PC-3 (cell line): ENCODE data around the gene DNAJC6.

Experiments used
- CTCF ChIP-seq: fragments of 300-600 bp; sonication (generic); conservative IDR thresholded peaks from 2 replicates; pipeline ENCODE4 v1.5.1; 2017; ENCODE audit warnings: antibody characterized with exemption, low read depth, mild to moderate bottlenecking, low read length
- EZH2 ChIP-seq: fragments of 300-600 bp; sonication (generic); IDR thresholded peaks from one replicate; pipeline ENCODE4 v1.6.1; 2017; ENCODE audit warnings: antibody characterized with exemption, mild to moderate bottlenecking, low read length; ENCODE audit not compliant: unreplicated experiment

DNA sequence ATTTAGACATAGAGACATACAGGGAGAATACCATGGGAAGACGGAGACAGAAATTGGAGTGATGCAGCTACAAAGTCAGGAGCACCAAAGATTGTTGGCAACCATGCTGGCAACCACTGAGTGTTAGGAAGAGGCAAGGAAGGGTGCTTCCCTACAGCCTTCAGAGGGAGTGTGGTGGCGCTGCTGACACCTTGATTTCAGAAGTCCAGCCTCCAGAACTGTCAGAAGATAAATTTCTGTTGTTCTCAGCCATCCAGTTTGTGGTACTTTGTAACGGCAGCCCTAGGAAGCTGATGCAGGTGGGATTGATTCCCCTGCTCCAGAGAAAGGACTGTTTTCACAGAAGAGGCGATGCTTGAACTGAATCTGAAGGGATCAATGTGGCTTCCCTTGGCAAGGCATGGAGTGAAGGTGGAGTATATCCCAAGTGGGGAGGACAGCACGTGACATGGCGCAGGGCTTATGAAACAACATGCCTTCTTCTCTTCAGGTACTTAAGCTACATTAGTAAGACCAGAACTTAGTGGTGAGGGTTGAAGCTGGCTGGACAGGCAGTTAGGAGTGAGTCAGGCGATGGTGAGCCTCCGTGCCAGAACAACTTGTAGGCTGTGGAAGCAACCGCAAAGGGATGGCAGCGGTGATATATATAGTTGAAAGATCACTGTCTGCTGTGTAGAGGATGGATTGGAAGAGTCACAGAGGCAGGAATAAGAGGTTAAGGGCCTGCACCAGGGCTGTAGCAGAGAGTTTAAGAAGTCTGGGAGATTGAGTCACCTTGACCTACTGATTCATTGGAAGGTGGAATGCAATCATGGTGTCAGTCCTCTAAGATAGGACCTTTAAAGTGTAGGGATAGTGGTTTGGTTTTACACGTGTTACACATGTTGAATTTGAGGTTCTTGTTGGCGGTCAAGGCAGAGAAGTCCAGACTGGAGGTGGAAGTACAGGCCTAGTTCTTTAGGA lies 113.2 kb downstream of the DNAJC6 start:
- TF ChIP-seq EZH2, result no peak
- no peak for TF ChIP-seq CTCF
